ENCODE measurements around the gene DCTD. TPM values are rescaled to one million over a fixed set of nuclear protein-coding genes. Genes with fewer than 3 reads are reported as not detected.

Gene DCTD
- total RNA-seq, 1 donor from 2014 or later, result 17.2 TPM

- intact Hi-C loops (cut with DNase I), result loop anchor here (10.0 kb wide), 1 partner anchor 181 kb away; the partner anchor contains the start of gene WWC2
- Histone ChIP-seq H3K4me1 (peaks cover 0 to 8% of the 10 kb centered on the region in 2 donors), H3K36me3 (peaks cover 20 to 48% of the 10 kb centered on the region in 2 donors), H3K4me3 (no peak overlapping the region), H3K27me3 (no peaks in the 10 kb centered on the region), H3K27ac (no peak overlapping the region), H3K9me3 (no peaks in the 10 kb centered on the region)
- DNase-seq (ENCODE audit: low spot score in 2 of 2), result no peak
- TF ChIP-seq CTCF (IDR thresholded peaks at IDR 0.05), result no peak
Observed at GRCh38 chr4:182913621-182914020, 3.6 kb downstream of the DCTD start.

DNA sequence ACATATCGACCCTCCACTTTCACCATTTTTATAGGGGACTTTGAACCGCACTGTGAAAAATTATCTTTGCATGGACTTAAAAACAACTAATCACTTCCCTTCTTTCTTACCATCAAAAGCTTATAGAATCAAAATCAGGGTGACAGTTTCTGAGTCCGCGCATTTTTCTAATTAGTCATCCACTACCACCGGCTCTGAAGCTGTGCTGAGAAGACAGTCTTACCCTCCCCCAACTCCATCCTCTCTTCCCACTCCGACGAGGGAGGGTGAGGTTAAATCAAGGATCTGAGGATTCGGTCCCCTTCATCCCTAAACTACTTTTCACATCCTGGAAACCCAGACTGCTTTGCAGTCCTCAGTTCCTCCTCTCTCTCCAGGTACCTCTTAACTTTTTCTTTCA is 4.2 kb downstream of the DCTD start:
- intact Hi-C loops (cut with DNase I), result loop anchor here (10.0 kb wide), 1 partner anchor 182 kb away; the partner anchor contains the start of gene WWC2

GRCh38 chr4:182908124-182908523 is 9.1 kb downstream of the DCTD start:
- Histone ChIP-seq H3K27ac (no peak overlapping the region), H3K36me3 (peaks cover 18 to 56% of the 10 kb centered on the region in 2 donors), H3K4me1 (no peaks in the 10 kb centered on the region), H3K4me3 (no peak overlapping the region), H3K9me3 (no peaks in the 10 kb centered on the region), H3K27me3 (no peaks in the 10 kb centered on the region)
- TF ChIP-seq CTCF (IDR thresholded peaks at IDR 0.05), result no peak
- DNase-seq (ENCODE audit: low spot score in 2 of 2), result no peak
- intact Hi-C loops (cut with DNase I), result no loop called here

More for the DNA sequence above, 4.2 kb downstream of the DCTD start:
- no peak overlapping the region for H3K4me3 ChIP-seq
- peaks cover 0 to 4% of the 10 kb centered on the region in 2 donors for H3K4me1 ChIP-seq
- H3K9me3 ChIP-seq, result no peaks in the 10 kb centered on the region
- no peak overlapping the region for H3K27ac ChIP-seq
- H3K36me3 ChIP-seq, result peaks cover 20 to 51% of the 10 kb centered on the region in 2 donors
- DNase-seq (ENCODE audit: low spot score in 2 of 2), result no peak
- H3K27me3 ChIP-seq, result no peaks in the 10 kb centered on the region
- no peak for TF ChIP-seq CTCF (IDR thresholded peaks at IDR 0.05)

DNA sequence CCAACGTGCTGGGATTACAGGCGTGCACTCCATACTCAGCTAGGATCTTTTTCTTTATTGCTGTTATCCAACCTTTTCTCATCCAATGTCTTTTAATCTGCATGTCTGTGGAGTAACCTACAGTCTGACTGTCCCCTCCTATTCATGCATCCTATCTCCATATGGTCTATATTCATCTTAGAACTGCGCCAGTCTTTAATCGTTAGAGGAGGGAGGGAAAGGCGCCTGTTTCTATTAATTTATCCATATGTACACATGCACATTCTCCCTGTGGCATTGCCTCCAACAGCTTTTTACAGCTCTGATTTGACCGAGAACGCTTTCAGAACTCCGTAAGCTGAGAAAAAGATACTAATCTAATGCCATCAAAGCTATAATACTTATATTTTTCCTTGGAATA is 9.8 kb downstream of the DCTD start:
- Histone ChIP-seq H3K9me3 (no peaks in the 10 kb centered on the region), H3K27me3 (no peaks in the 10 kb centered on the region), H3K4me1 (no peaks in the 10 kb centered on the region), H3K4me3 (no peak overlapping the region), H3K27ac (no peak overlapping the region), H3K36me3 (peaks cover 25 to 57% of the 10 kb centered on the region in 2 donors)
- no peak for TF ChIP-seq CTCF (IDR thresholded peaks at IDR 0.05)
- intact Hi-C loops (cut with DNase I), result no loop called here
- DNase-seq (ENCODE audit: low spot score in 2 of 2), result no peak

- Histone ChIP-seq H3K4me1 (no peaks in the 10 kb centered on the region), H3K36me3 (peaks cover 26 to 62% of the 10 kb centered on the region in 2 donors), H3K4me3 (no peak overlapping the region), H3K9me3 (no peaks in the 10 kb centered on the region), H3K27ac (no peak overlapping the region), H3K27me3 (no peaks in the 10 kb centered on the region)
- DNase-seq (ENCODE audit: low spot score in 2 of 2), result no peak
- no peak for TF ChIP-seq CTCF (IDR thresholded peaks at IDR 0.05)
- intact Hi-C loops (cut with DNase I), result no loop called here
Observed at GRCh38 chr4:182906786-182907185, 10.4 kb downstream of the DCTD start.

DNA sequence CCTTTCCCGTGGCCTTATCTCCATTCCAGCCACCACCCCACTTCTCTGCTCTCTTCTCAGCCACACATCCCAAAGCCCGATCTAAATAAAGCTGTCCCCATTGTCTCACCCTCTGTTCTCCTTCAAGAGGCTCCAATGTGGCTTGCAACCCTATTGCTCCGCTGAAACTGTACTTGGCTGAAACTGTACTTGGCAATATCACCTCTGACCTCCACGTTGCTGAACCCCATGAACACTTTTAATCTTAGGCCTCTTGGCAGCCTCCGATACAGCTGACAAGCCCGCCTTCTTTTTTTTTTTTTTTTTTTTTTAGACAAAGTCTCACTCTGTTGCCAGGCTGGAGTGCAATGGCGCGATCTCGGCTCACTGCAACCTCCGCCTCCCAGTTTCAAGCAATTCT is 12.1 kb downstream of the DCTD start:
- H3K9me3 ChIP-seq, result no peaks in the 10 kb centered on the region
- intact Hi-C loops (cut with DNase I), result no loop called here

More for the DNA sequence above, 12.1 kb downstream of the DCTD start:
- Histone ChIP-seq H3K4me3 (no peak overlapping the region), H3K27ac (no peak overlapping the region), H3K36me3 (peaks cover 24 to 61% of the 10 kb centered on the region in 2 donors), H3K27me3 (no peaks in the 10 kb centered on the region), H3K4me1 (no peaks in the 10 kb centered on the region)
- DNase-seq (ENCODE audit: low spot score in 2 of 2), result no peak
- no peak for TF ChIP-seq CTCF (IDR thresholded peaks at IDR 0.05)

All from ascending aorta (tissue), 2 donors.